Inferior parietal cortex (tissue), 1 donor: ENCODE results near the gene FOXE1.

Experiments
- DNase-seq: peaks from one replicate; pipeline ENCODE4 v3.0.0-alpha.2; 2016; ENCODE audit errors: extremely low spot score

FOXE1 gene

GRCh38 chr9:97853056-97853843 is at the start of gene FOXE1:
Gene FOXE1 (plus strand): TSS chr9:97853226. CDS start chr9:97853915, 689 bp downstream.
- no peak for DNase-seq

- no peak for DNase-seq
These were observed 49.0 kb upstream of the FOXE1 start for GRCh38 chr9:97804059-97804365.

GRCh38 chr9:97806721-97807120 is 46.3 kb upstream of the FOXE1 start:
- no peak for DNase-seq

- no peak for DNase-seq
These were observed 45.3 kb upstream of the FOXE1 start for GRCh38 chr9:97807681-97808080.

GRCh38 chr9:97808415-97808814 is 44.6 kb upstream of the FOXE1 start:
- DNase-seq = no peak

GRCh38 chr9:97808972-97809371 is 44.1 kb upstream of the FOXE1 start:
- DNase-seq = no peak

- no peak for DNase-seq
These were observed 43.2 kb upstream of the FOXE1 start for GRCh38 chr9:97809666-97810344.

- DNase-seq = no peak
These were observed 41.3 kb upstream of the FOXE1 start for GRCh38 chr9:97811533-97812246.

- DNase-seq = no peak
These were observed 40.8 kb upstream of the FOXE1 start for GRCh38 chr9:97812247-97812543.

- no peak for DNase-seq
These were observed 40.0 kb upstream of the FOXE1 start for GRCh38 chr9:97813072-97813471.

GRCh38 chr9:97819735-97820134 is 33.3 kb upstream of the FOXE1 start:
- no peak for DNase-seq

GRCh38 chr9:97820373-97820772 is 32.7 kb upstream of the FOXE1 start:
- DNase-seq = no peak

GRCh38 chr9:97830884-97831829 is 21.9 kb upstream of the FOXE1 start:
- no peak for DNase-seq

- DNase-seq = no peak
These were observed 21.0 kb upstream of the FOXE1 start for GRCh38 chr9:97831843-97832636.

- no peak for DNase-seq
These were observed 12.5 kb upstream of the FOXE1 start for GRCh38 chr9:97840521-97840920.

GRCh38 chr9:97842960-97843359 is 10.1 kb upstream of the FOXE1 start:
- no peak for DNase-seq

- DNase-seq = no peak
These were observed 7.9 kb upstream of the FOXE1 start for GRCh38 chr9:97845130-97845529.

GRCh38 chr9:97845763-97846162 is 7.3 kb upstream of the FOXE1 start:
- no peak for DNase-seq

- no peak for DNase-seq
These were observed 6.7 kb upstream of the FOXE1 start for GRCh38 chr9:97846347-97846746.

GRCh38 chr9:97847474-97848214 is 5.4 kb upstream of the FOXE1 start:
- no peak for DNase-seq

- no peak for DNase-seq
These were observed 4.9 kb upstream of the FOXE1 start for GRCh38 chr9:97848215-97848479.
